A549 (cell line): ENCODE data around the gene HES3. TPM values are rescaled to one million over a fixed set of nuclear protein-coding genes. Genes with fewer than 3 reads are reported as not detected.
A peak's percentile ranks its signal among the peaks of the same experiment; 100 is the strongest.

Source experiments
- ATAC-seq, 2 experiments: fragments of 200-7000 bp in 1 of 2; fragments of >200 bp in 1 of 2; cut with Nextera tagmentation in 1 of 2; cut with Tn5 transposase in 1 of 2; 3 replicates each; pipeline versions ENCODE4 v1.8.0 to v1.9.1; 2018 to 2020; ENCODE audit warnings: mild to moderate bottlenecking in 1 of 2, moderate library complexity in 1 of 2
- CTCF ChIA-PET: fragments of 300-600 bp; sonication (Branson Sonifier 250); formaldehyde crosslinking; extraction: SDS; loops from one replicate; lab custom pipeline; 2021; ENCODE audit warnings: antibody characterized with exemption, inconsistent platforms; lab: Yijun Ruan, JAX
- POLR2A ChIA-PET: fragments of 350-600 bp; formaldehyde crosslinking; extraction: SDS; loops from one replicate; lab custom pipeline; 2021; ENCODE audit warnings: antibody characterized with exemption, inconsistent platforms; lab: Yijun Ruan, JAX
- DNase-seq, 2 experiments: peaks; one replicate each; pipeline versions ENCODE4 v3.0.0 to v3.0.0-alpha.2; 2011 to 2016; ENCODE audit warnings: low read depth in 1 of 2, low spot score in 1 of 2
- FAIRE-seq: peaks from 2 replicates; lab custom pipeline; 2011; peaks lifted over from hg19 to GRCh38; lab: Jason Lieb, UNC
- H3K27ac ChIP-seq, 2 experiments: fragments of >200 bp; sonication (Bioruptor Twin); formaldehyde crosslinking; 3 replicates each; pipeline ENCODE4 v1.5.1; 2016 to 2017
- H3K4me1 ChIP-seq: fragments of >200 bp; sonication (Bioruptor Twin); formaldehyde crosslinking; 3 replicates; pipeline ENCODE4 v1.6.1; 2016
- H3K4me2 ChIP-seq: fragments of >200 bp; sonication (Bioruptor Twin); formaldehyde crosslinking; 3 replicates; pipeline ENCODE4 v1.6.1; 2016
- H3K4me3 ChIP-seq: fragments of >200 bp; sonication (Bioruptor Twin); formaldehyde crosslinking; 3 replicates; pipeline ENCODE4 v1.5.1; 2016
- H3K9me3 ChIP-seq: fragments of >200 bp; sonication (Bioruptor Twin); formaldehyde crosslinking; 3 replicates; pipeline ENCODE4 v1.6.1; 2016
- BHLHE40 ChIP-seq: IDR thresholded peaks from 2 replicates; pipeline ENCODE4 v1.6.1; 2012; ENCODE audit warnings: low read depth, low read length, inconsistent platforms
- CBX2 ChIP-seq: fragments of 200-600 bp; sonication (generic); IDR thresholded peaks from 2 replicates; pipeline ENCODE4 v1.6.1; 2016; ENCODE audit warnings: low read depth, mild to moderate bottlenecking, borderline replicate concordance
- CHD4 ChIP-seq: fragments of 200-600 bp; sonication (generic); IDR thresholded peaks from 2 replicates; pipeline ENCODE4 v1.6.1; 2016; ENCODE audit warnings: antibody characterized with exemption, mild to moderate bottlenecking, borderline replicate concordance
- EHF ChIP-seq: fragments of 250-450 bp; sonication (Bioruptor Pico); IDR thresholded peaks from 2 replicates; pipeline ENCODE4 v1.5.0; 2020; ENCODE audit warnings: mild to moderate bottlenecking
- FOSL2 ChIP-seq, 2 experiments: fragments of 450-650 bp in 1 of 2; fragments of >200 bp in 1 of 2; sonication (Bioruptor Twin) in 1 of 2; formaldehyde crosslinking; IDR thresholded peaks; 2 replicates each; pipeline versions ENCODE4 v1.5.0 to v1.6.1; 2016 to 2020; ENCODE audit warnings: mild to moderate bottlenecking in 1 of 2, moderate library complexity in 1 of 2
- HEYL ChIP-seq: fragments of 250-450 bp; sonication (Bioruptor Pico); IDR thresholded peaks from 2 replicates; pipeline ENCODE4 v1.8.0; 2021; ENCODE audit warnings: mild to moderate bottlenecking, moderate library complexity
- JUN ChIP-seq, 2 experiments: fragments of >200 bp; sonication (Bioruptor Twin); formaldehyde crosslinking; IDR thresholded peaks; 2 replicates in 1 of 2; 3 replicates in 1 of 2; pipeline ENCODE4 v1.6.1; 2016 to 2017
- JUNB ChIP-seq: fragments of >200 bp; sonication (Bioruptor Twin); formaldehyde crosslinking; IDR thresholded peaks from 2 replicates; pipeline ENCODE4 v1.6.1; 2016
- MAZ ChIP-seq: fragments of 150-350 bp; IDR thresholded peaks from 2 replicates; pipeline ENCODE4 v1.6.1; 2014; ENCODE audit warnings: antibody characterized with exemption, low read depth, low read length, borderline replicate concordance
- NFE2L2 ChIP-seq: fragments of 150-350 bp; conservative IDR thresholded peaks from 2 replicates; pipeline ENCODE4 v1.6.1; 2014; ENCODE audit warnings: low read length
- NR3C1 ChIP-seq: fragments of >200 bp; sonication (Bioruptor Twin); formaldehyde crosslinking; IDR thresholded peaks from 3 replicates; pipeline ENCODE4 v1.6.1; 2017
- SREBF2 ChIP-seq: fragments of 450-650 bp; IDR thresholded peaks from 2 replicates; pipeline ENCODE4 v1.6.1; 2014; ENCODE audit warnings: mild to moderate bottlenecking, moderate library complexity
- TFCP2L1 ChIP-seq: fragments of 250-450 bp; sonication (Bioruptor Pico); IDR thresholded peaks from 2 replicates; pipeline ENCODE4 v1.5.0; 2021; ENCODE audit warnings: mild to moderate bottlenecking
- ZNF302 ChIP-seq: fragments of 250-450 bp; sonication (Bioruptor Pico); IDR thresholded peaks from 2 replicates; pipeline ENCODE4 v1.9.0; 2021; ENCODE audit warnings: inconsistent platforms, mild to moderate bottlenecking, moderate library complexity
- ZSCAN20 ChIP-seq: fragments of 250-450 bp; sonication (Bioruptor Pico); IDR thresholded peaks from 2 replicates; pipeline ENCODE4 v1.8.0; 2022; ENCODE audit warnings: mild to moderate bottlenecking, moderate library complexity
- WGBS: methylation state at CpG from one replicate; pipeline ENCODE4 v1.1.6; 2017; ENCODE audit errors: missing lambda C conversion rate; 5-methylcytosine and 5-hydroxymethylcytosine counted together
- polyA plus RNA-seq, 4 experiments: library from polyadenylated mRNA; depleted of rRNA in 3 of 4; stranded (reverse); fragments of >200 nt; fragmentation: RNase III in 1 of 4; extraction: RNeasy Plus Mini Kit Qiagen cat#74134 plus additional on column Dnase treatment in 1 of 4; gene quantifications; 2 replicates in 3 of 4; 3 replicates in 1 of 4; pipeline ENCODE4 v1.2.3, GENCODE V29; 2011 to 2017
- TF ChIP-seq, protein P1 (sequence below): fragments of 200-600 bp; sonication (generic); IDR thresholded peaks from 2 replicates; pipeline ENCODE4 v1.6.1; 2016; ENCODE audit warnings: antibody characterized with exemption, mild to moderate bottlenecking, moderate library complexity

The HES3 gene
- polyA plus RNA-seq, 2 of the 4 experiments (the other 2 are of a cell fraction) = not detected

DNA sequence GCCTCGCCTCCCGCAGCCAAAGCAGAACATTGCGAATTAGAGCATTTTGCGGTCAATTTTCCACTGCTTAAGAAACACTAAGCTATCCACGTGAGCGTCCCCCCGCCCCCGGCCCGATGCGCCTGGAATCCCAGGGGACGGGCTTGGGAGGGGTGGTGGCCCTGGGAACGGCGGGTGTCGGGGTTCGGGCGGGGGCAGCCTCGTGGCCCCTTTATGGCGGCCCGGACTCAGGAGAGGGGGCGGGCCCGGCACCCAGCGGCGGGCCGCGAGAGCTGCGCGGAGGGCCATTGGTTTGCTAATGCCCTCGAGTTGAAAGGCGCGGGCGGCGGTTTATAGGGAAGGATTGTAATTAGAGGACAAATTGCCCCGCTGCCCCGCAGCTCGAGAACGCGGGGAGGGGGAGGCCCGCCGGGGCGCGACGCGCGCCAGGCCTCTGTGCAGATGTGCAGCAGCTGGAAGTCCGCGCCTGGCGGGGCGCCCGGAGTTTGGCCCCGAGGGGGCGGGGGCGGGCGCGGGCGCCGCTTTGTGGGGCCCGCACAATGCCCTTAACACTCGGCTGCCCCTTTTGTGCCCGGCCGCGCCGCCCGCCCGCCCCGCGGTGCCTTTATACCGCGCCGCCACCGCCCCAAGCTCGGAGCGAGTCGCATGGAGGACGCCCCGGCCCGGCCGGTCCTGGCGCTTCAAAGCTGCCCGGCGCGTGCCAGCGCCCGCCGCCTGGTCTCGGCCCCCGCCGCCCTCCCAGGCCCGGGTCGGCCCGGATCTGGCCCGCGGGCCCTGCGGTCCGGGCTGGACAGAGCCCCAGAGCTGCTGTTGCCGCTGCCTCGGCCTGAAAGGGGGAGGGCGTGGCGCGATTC lies 1.9 kb upstream of the HES3 start:
- no peak for DNase-seq
- TF ChIP-seq JUNB (no peak), EHF (CRISPR knock-in tag) (no peak), HEYL (CRISPR knock-in tag) (no peak), CHD4 (no peak), JUN (IDR thresholded peaks at IDR 0.05) (no peak), BHLHE40 (no peak), SREBF2 (no peak), TFCP2L1 (CRISPR knock-in tag) (no peak)
- CTCF ChIA-PET = interaction anchor here (1.0 to 2.5 kb wide), 4 partner anchors 37 to 181 kb away, joined by 3 to 9 read pairs (median 6); no protein-coding TSS in a partner anchor
- POLR2A ChIA-PET = no interaction called here
- H3K4me2 ChIP-seq = peak overlapping the region; percentile 82
- no peak overlapping the region for H3K27ac ChIP-seq
- peak overlapping the region; percentile 41 for H3K4me3 ChIP-seq
- H3K4me1 ChIP-seq = peaks cover 6% of the 10 kb centered on the region; the same call in 2 of the 3 replicates
- FAIRE-seq = no peak
- no peaks in the 10 kb centered on the region for H3K9me3 ChIP-seq
- ATAC-seq = no peak
- whole genome bisulfite sequencing = 59% methylated on average over 4 of the region's 99 CpGs

DNA sequence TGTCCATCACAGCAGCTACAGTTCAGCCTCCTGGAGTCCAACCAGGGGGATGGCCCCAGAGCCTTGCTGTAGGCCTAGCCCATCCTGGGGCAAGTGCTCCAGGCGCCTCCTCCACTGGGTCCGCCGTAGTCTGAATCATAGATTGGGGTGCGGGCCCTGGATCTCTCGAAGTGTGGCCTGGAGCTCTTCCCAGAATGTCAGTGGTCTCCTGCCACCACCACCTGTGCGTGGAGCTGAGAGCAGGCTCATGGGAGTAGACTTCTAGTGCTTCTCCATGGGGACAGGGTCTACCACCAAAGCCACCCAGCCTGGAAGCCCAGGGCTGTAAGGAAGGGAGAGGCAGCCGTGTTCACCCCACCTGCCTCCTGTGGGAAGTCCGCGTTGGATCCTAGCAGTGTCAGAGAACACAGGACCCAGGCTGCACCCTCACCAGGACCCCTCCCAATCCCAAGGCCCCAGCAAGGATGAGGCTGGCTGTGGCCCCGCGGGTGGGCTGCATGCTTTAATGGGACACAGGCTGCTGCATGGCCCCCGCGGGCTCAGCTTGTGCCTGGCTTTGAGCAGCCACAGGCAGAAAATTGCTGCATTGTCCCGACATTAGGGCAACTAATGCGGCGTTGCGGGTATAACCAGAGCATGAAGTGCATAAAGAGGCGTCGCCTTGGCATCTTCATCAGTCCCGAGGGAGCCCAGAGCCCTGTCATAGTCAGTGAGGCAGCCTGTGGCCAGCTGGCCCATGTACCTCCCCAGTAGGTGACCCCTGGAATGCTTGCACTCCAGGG lies 735 bp upstream of the HES3 start:
- Histone ChIP-seq H3K4me2 (no peak overlapping the region), H3K4me3 (no peak overlapping the region), H3K27ac (no peak overlapping the region), H3K4me1 (peaks cover 6% of the 10 kb centered on the region; the same call in 2 of the 3 replicates), H3K9me3 (no peaks in the 10 kb centered on the region)
- CTCF ChIA-PET = interaction anchor here (1.0 to 4.7 kb wide), 6 partner anchors 38 to 198 kb away, joined by 3 to 33 read pairs (median 6); partner anchors contain the start of gene KCNAB2
- ATAC-seq (no peak), FAIRE-seq (no peak), DNase-seq (no peak)
- POLR2A ChIA-PET = no interaction called here
- TF ChIP-seq ZSCAN20 (CRISPR knock-in tag) (no peak), NFE2L2 (no peak), MAZ (no peak), NR3C1 (no peak), SREBF2 (no peak), FOSL2 (IDR thresholded peaks at IDR 0.05) (no peak), FOSL2 (CRISPR knock-in tag; IDR thresholded peaks at IDR 0.05) (no peak), CBX2 (no peak), EHF (CRISPR knock-in tag) (no peak), BHLHE40 (no peak)
- TF ChIP-seq, protein P1, sequence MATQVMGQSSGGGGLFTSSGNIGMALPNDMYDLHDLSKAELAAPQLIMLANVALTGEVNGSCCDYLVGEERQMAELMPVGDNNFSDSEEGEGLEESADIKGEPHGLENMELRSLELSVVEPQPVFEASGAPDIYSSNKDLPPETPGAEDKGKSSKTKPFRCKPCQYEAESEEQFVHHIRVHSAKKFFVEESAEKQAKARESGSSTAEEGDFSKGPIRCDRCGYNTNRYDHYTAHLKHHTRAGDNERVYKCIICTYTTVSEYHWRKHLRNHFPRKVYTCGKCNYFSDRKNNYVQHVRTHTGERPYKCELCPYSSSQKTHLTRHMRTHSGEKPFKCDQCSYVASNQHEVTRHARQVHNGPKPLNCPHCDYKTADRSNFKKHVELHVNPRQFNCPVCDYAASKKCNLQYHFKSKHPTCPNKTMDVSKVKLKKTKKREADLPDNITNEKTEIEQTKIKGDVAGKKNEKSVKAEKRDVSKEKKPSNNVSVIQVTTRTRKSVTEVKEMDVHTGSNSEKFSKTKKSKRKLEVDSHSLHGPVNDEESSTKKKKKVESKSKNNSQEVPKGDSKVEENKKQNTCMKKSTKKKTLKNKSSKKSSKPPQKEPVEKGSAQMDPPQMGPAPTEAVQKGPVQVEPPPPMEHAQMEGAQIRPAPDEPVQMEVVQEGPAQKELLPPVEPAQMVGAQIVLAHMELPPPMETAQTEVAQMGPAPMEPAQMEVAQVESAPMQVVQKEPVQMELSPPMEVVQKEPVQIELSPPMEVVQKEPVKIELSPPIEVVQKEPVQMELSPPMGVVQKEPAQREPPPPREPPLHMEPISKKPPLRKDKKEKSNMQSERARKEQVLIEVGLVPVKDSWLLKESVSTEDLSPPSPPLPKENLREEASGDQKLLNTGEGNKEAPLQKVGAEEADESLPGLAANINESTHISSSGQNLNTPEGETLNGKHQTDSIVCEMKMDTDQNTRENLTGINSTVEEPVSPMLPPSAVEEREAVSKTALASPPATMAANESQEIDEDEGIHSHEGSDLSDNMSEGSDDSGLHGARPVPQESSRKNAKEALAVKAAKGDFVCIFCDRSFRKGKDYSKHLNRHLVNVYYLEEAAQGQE = no peak
- 66% methylated on average over 11 of the region's 20 CpGs for WGBS

DNA sequence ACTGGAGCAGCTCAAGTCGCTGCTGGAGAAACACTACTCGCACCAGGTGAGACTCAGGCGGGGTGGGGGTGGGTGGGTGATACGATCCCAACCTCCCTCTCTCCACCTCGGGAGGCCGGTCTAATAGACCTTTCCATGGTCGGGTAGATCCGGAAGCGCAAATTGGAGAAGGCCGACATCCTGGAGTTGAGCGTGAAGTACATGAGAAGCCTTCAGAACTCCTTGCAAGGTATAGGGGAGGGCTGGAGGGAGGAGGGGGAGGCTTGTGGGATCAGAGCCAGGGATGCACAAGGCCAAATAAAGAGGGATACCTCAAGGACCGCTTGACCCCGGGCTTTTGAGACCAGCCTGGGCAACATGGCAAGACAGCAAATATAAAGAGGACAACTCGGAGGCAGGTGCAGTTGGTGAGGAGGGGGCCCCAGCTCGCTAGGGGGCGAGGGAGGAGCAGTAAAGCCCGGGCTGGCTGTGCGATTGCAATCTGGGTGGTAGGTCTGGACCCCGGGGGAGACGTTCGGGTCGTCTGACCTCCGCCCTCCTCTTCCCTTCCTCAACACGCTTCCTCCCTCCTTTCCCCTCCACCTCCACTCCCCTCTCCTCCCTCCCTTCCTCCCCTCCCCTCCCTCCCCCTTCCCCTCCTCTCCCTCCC lies 546 bp downstream of the HES3 start:
- Histone ChIP-seq H3K27ac (no peak overlapping the region), H3K4me3 (no peak overlapping the region), H3K4me2 (0 out of 3 replicates have a peak overlapping the region, but pooled peaks have one; percentile 90), H3K9me3 (no peaks in the 10 kb centered on the region), H3K4me1 (peaks cover 6% of the 10 kb centered on the region; the same call in 2 of the 3 replicates)
- DNase-seq (no peak), FAIRE-seq (no peak), ATAC-seq (no peak)
- WGBS = 19% methylated on average over 20 of the region's 24 CpGs
- ChIA-PET POLR2A (interaction anchor here (0.7 to 0.9 kb wide), 2 partner anchors 40 to 191 kb away, joined by 3 read pairs; no protein-coding TSS in a partner anchor), CTCF (interaction anchor here (0.6 to 9.9 kb wide), 22 partner anchors 8 to 201 kb away, joined by 3 to 250 read pairs (median 4); partner anchors contain the start of gene KCNAB2)
- TF ChIP-seq ZNF302 (CRISPR knock-in tag) = no peak
